Gastrocnemius medialis (tissue), 4 donors: ENCODE measurements around the gene TPK1.

Experiments used
- POLR2A ChIP-seq, 2 donors: fragments of 450-650 bp; IDR thresholded peaks; one replicate each; pipeline ENCODE4 v1.6.1; 2017; ENCODE audit warnings: antibody characterized with exemption in 2 of 2, mild to moderate bottlenecking in 2 of 2, moderate library complexity in 2 of 2
- TF ChIP-seq, protein P1 (sequence below), 5 experiments: fragments of 450-650 bp in 3 of 5; fragments of 200-600 bp in 2 of 5; sonication (generic) in 2 of 5; IDR thresholded peaks in 4 of 5; conservative IDR thresholded peaks in 1 of 5; 1 replicate in 4 of 5; 2 replicates in 1 of 5; pipeline ENCODE4 v1.5.1; 2016 to 2019; ENCODE audit warnings: antibody characterized with exemption in 5 of 5, mild to moderate bottlenecking in 3 of 5, moderate library complexity in 3 of 5

DNA sequence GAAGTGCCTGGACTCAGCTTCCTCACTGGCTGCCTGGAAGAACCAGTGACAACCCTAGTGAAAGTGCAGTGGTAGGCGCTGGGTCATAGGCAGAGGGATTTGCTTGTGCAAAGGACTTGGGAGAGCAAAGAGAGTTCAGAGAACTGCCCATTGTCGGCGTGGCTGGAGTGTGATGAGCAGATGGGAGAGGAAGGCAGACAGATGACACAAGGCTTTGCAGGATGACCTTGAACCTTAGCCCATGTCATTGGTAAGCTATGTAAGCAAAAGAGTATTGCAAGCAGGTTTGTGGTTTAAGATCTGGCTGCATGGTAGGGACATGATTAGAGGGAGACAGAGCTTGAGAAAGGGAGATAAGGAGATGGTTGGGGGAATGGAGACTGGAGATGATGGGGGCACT lies 397.1 kb downstream of the TPK1 start:
- TF ChIP-seq, protein P1, sequence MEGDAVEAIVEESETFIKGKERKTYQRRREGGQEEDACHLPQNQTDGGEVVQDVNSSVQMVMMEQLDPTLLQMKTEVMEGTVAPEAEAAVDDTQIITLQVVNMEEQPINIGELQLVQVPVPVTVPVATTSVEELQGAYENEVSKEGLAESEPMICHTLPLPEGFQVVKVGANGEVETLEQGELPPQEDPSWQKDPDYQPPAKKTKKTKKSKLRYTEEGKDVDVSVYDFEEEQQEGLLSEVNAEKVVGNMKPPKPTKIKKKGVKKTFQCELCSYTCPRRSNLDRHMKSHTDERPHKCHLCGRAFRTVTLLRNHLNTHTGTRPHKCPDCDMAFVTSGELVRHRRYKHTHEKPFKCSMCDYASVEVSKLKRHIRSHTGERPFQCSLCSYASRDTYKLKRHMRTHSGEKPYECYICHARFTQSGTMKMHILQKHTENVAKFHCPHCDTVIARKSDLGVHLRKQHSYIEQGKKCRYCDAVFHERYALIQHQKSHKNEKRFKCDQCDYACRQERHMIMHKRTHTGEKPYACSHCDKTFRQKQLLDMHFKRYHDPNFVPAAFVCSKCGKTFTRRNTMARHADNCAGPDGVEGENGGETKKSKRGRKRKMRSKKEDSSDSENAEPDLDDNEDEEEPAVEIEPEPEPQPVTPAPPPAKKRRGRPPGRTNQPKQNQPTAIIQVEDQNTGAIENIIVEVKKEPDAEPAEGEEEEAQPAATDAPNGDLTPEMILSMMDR (IDR thresholded peaks at IDR 0.05 in 4 of 5, conservative IDR thresholded peaks at IDR 0.05 in 1 of 5) = no peak
- no peak for TF ChIP-seq POLR2A (IDR thresholded peaks at IDR 0.05)
